ENCODE data around the gene ATXN1L. TPM values are rescaled to one million over a fixed set of nuclear protein-coding genes. Genes with fewer than 3 reads are reported as not detected.

ATXN1L gene
- total RNA-seq, 5 donors from 2014 or later (not counting 1 experiment from before 2014, with no cell fraction given): 26.8 to 44.0 (median 29.3) TPM

Other genes with a start within 250 kb of the ATXN1L start
- under 1 TPM in 1 of 5 donors, not detected in 4; 0.22 TPM for gene MARVELD3, start 219.8 kb upstream of the ATXN1L start, total RNA-seq
- 1 to 10 TPM; 7.6 to 9.9 (median 9.3) TPM for gene PHLPP2, start 121.3 kb upstream of the ATXN1L start, total RNA-seq
- 100 to 1,000 TPM in 3 of 5 donors, 10 to 100 TPM in 2; 96.6 to 152 (median 101) TPM for gene AP1G1, start 37.1 kb upstream of the ATXN1L start, total RNA-seq
- gene ZNF821, start 38.2 kb downstream of the ATXN1L start, total RNA-seq: 10 to 100 TPM in 2 of 5 donors, 1 to 10 TPM in 3; 8.0 to 17.9 (median 9.3) TPM
- gene IST1, start 49.6 kb downstream of the ATXN1L start, total RNA-seq: 100 to 1,000 TPM; 249 to 278 (median 263) TPM
- gene PKD1L3, start 154.4 kb downstream of the ATXN1L start, total RNA-seq: under 1 TPM in 3 of 5 donors, not detected in 2; 0.08 to 0.20 (median 0.09) TPM
- gene DHODH, start 162.8 kb downstream of the ATXN1L start, total RNA-seq: 10 to 100 TPM in 4 of 5 donors, 1 to 10 TPM in 1; 6.0 to 11.9 (median 11.2) TPM
- 10 to 100 TPM in 3 of 5 donors, not detected in 2; 11.3 to 18.3 (median 12.4) TPM for gene HP, start 208.5 kb downstream of the ATXN1L start, total RNA-seq
- gene HPR, start 217.2 kb downstream of the ATXN1L start, total RNA-seq: not detected
- 10 to 100 TPM; 10.9 to 24.2 (median 19.4) TPM for gene TXNL4B, start 247.6 kb downstream of the ATXN1L start, total RNA-seq
- gene DHX38, start 247.9 kb downstream of the ATXN1L start, total RNA-seq: 100 to 1,000 TPM in 4 of 5 donors, 10 to 100 TPM in 1; 97.5 to 122 (median 116) TPM

All from T-cell (primary cell).